Measurements from ENCODE around the gene MLXIPL. TPM values are rescaled to one million over a fixed set of nuclear protein-coding genes. Genes with fewer than 3 reads are reported as not detected.

MLXIPL gene
- total RNA-seq, 2 experiments from 2014 or later: not detected

Other genes with a start within 250 kb of the MLXIPL start
- gene FZD9, start 190.7 kb downstream of the MLXIPL start, total RNA-seq: under 1 TPM; 0.11 to 0.23 TPM
- gene BAZ1B, start 102.2 kb downstream of the MLXIPL start, total RNA-seq: 10 to 100 TPM; 90.2 to 98.6 TPM
- 10 to 100 TPM; 43.2 to 86.5 TPM for gene BCL7B, start 66.8 kb downstream of the MLXIPL start, total RNA-seq
- 10 to 100 TPM; 30.6 to 34.7 TPM for gene TBL2, start 45.9 kb downstream of the MLXIPL start, total RNA-seq
- under 1 TPM; 0.35 to 0.39 TPM for gene VPS37D, start 43.3 kb upstream of the MLXIPL start, total RNA-seq
- gene DNAJC30, start 58.9 kb upstream of the MLXIPL start, total RNA-seq: 1 to 10 TPM; 6.9 to 7.8 TPM
- gene BUD23, start 59.1 kb upstream of the MLXIPL start, total RNA-seq: 10 to 100 TPM; 71.4 to 95.5 TPM
- 10 to 100 TPM; 16.6 to 16.8 TPM for gene STX1A, start 95.1 kb upstream of the MLXIPL start, total RNA-seq
- 10 to 100 TPM; 14.4 to 17.8 TPM for gene ABHD11, start 114.3 kb upstream of the MLXIPL start, total RNA-seq
- not detected for gene CLDN3, start 145.7 kb upstream of the MLXIPL start, total RNA-seq
- gene CLDN4, start 206.5 kb upstream of the MLXIPL start, total RNA-seq: under 1 TPM; 0.12 to 0.16 TPM
- 1 to 10 TPM; 2.1 to 2.2 TPM for gene METTL27, start 218.0 kb upstream of the MLXIPL start, total RNA-seq
- gene TMEM270, start 236.6 kb upstream of the MLXIPL start, total RNA-seq: not detected

Data from activated CD4-positive, alpha-beta T cell treated with anti-CD3 and anti-CD28 coated beads for 36 hours (primary cell).